Keratinocyte (primary cell): Measurements from ENCODE around the gene HTR2C.
"Not testable (repeated sequence)": the region's sequence is repeated elsewhere in the genome, so short reads cannot be mapped to it uniquely, and the experiment has no call there.

Experiments used
- CTCF ChIP-seq, 3 experiments: IDR thresholded peaks in 1 of 3; conservative IDR thresholded peaks in 1 of 3; optimal IDR thresholded peaks in 1 of 3; 2 replicates in 2 of 3; 3 replicates in 1 of 3; pipeline versions ENCODE3 to v1.5.1; 2011; ENCODE audit warnings: low read length in 3 of 3, mild to moderate bottlenecking in 3 of 3, moderate library complexity in 2 of 3, control low read depth in 1 of 3, inconsistent platforms in 1 of 3; ENCODE audit not compliant: insufficient read depth in 2 of 3; ENCODE audit errors: extremely low read depth in 1 of 3
- EZH2 ChIP-seq: IDR thresholded peaks from one replicate; pipeline ENCODE4 v1.6.1; 2012; ENCODE audit warnings: inconsistent platforms, mild to moderate bottlenecking, low read length, moderate library complexity

GRCh38 chrX:114606619-114607018 lies 22.7 kb downstream of the HTR2C start:
- not testable (repeated sequence) for TF ChIP-seq CTCF (optimal IDR thresholded peaks at IDR 0.05 in 1 of 3, IDR thresholded peaks at IDR 0.05 in 1 of 3, conservative IDR thresholded peaks at IDR 0.05 in 1 of 3; ENCODE audit: extremely low read depth in 1 of 3, insufficient read depth in 2 of 3, low read length in 3 of 3); EZH2
